ENCODE data around the gene CIBAR2.

DNA sequence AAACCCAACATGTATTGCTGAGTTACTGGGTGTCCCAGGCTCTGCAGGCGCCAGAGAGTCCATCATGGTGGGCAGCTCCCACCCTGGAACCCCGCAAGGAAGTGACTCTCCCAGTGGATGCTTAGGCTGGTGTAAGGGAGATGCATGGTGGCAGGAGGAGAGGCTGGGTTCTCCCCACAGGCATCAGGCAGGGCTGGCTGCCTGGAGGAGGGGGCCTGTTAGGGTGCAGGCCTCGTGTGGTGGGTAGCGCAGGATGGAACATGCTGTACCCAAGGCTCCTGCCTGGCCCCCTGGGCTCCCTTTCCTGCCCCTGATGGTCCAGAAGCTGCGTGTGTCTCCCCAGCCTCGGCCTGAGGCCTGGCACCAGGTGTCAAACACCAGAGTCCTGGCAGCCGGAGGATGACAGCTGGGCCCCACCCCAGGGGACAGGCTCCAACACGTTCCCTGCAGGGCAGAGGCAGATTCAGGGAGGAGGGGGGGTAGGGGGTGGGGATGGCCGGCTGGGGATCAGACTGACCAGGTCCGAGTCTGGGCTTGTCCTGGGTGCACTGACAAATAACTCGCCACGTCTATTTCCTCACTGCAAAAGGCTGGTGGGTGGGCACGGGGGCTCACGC lies 40.2 kb upstream of the CIBAR2 start:
- TF ChIP-seq, protein P1, sequence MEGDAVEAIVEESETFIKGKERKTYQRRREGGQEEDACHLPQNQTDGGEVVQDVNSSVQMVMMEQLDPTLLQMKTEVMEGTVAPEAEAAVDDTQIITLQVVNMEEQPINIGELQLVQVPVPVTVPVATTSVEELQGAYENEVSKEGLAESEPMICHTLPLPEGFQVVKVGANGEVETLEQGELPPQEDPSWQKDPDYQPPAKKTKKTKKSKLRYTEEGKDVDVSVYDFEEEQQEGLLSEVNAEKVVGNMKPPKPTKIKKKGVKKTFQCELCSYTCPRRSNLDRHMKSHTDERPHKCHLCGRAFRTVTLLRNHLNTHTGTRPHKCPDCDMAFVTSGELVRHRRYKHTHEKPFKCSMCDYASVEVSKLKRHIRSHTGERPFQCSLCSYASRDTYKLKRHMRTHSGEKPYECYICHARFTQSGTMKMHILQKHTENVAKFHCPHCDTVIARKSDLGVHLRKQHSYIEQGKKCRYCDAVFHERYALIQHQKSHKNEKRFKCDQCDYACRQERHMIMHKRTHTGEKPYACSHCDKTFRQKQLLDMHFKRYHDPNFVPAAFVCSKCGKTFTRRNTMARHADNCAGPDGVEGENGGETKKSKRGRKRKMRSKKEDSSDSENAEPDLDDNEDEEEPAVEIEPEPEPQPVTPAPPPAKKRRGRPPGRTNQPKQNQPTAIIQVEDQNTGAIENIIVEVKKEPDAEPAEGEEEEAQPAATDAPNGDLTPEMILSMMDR (IDR thresholded peaks at IDR 0.05; ENCODE audit: low read depth, low read length), result no peak
- TF ChIP-seq EZH2phosphoT487 (IDR thresholded peaks at IDR 0.05; ENCODE audit: low read depth), result no peak

All from OCI-LY3 (cell line).